ENCODE results near the gene THYN1. TPM values are rescaled to one million over a fixed set of nuclear protein-coding genes. Genes with fewer than 3 reads are reported as not detected.
"Not testable (repeated sequence)": the region's sequence is repeated elsewhere in the genome, so short reads cannot be mapped to it uniquely, and the experiment has no call there.

The THYN1 gene
- total RNA-seq, 4 donors from 2014 or later = 31.7 to 62.8 (median 42.6) TPM

GRCh38 chr11:134291196-134291595, 38.0 kb upstream of the THYN1 start:
- Histone ChIP-seq H3K9me3 (no peaks in the 10 kb centered on the region), H3K27me3 (peaks cover 3% of the 10 kb centered on the region), H3K27ac (no peak overlapping the region), H3K36me3 (no peaks in the 10 kb centered on the region), H3K4me1 (no peaks in the 10 kb centered on the region), H3K4me3 (no peak overlapping the region)
- no peak for DNase-seq (ENCODE audit: low spot score in 2 of 2)
- 90% methylated on average over 6 of the region's 6 CpGs for WGBS
- TF ChIP-seq EP300 (IDR thresholded peaks at IDR 0.05) (no peak), CTCF (IDR thresholded peaks at IDR 0.05) (no peak), POLR2AphosphoS5 (IDR thresholded peaks at IDR 0.05) (no peak), POLR2A (IDR thresholded peaks at IDR 0.05) (no peak)

GRCh38 chr11:134290646-134291045, 37.5 kb upstream of the THYN1 start:
- Histone ChIP-seq H3K4me1 (no peaks in the 10 kb centered on the region), H3K27me3 (peaks cover 3% of the 10 kb centered on the region), H3K4me3 (no peak overlapping the region), H3K36me3 (no peaks in the 10 kb centered on the region), H3K9me3 (no peaks in the 10 kb centered on the region), H3K27ac (no peak overlapping the region)
- no peak for TF ChIP-seq EP300 (IDR thresholded peaks at IDR 0.05)
- 87% methylated on average over 7 of the region's 7 CpGs for WGBS
- no peak for DNase-seq (ENCODE audit: low spot score in 2 of 2)

GRCh38 chr11:134289789-134290188, 36.6 kb upstream of the THYN1 start:
- WGBS = 53% methylated on average over 7 of the region's 12 CpGs
- no peak overlapping the region for H3K4me3 ChIP-seq
- no peak for DNase-seq (ENCODE audit: low spot score in 2 of 2)
- H3K36me3 ChIP-seq = no peaks in the 10 kb centered on the region
- TF ChIP-seq CTCF (IDR thresholded peaks at IDR 0.05) (no peak), EP300 (IDR thresholded peaks at IDR 0.05) (no peak), POLR2AphosphoS5 (IDR thresholded peaks at IDR 0.05) (no peak), POLR2A (IDR thresholded peaks at IDR 0.05) (no peak)
- no peak overlapping the region for H3K27ac ChIP-seq
- H3K27me3 ChIP-seq = peaks cover 3% of the 10 kb centered on the region
- H3K4me1 ChIP-seq = no peaks in the 10 kb centered on the region
- H3K9me3 ChIP-seq = no peaks in the 10 kb centered on the region

- TF ChIP-seq POLR2A (IDR thresholded peaks at IDR 0.05) (no peak), CTCF (IDR thresholded peaks at IDR 0.05) (no peak), EP300 (IDR thresholded peaks at IDR 0.05) (no peak), POLR2AphosphoS5 (IDR thresholded peaks at IDR 0.05) (no peak)
- no peak overlapping the region for H3K27ac ChIP-seq
- peaks cover 3% of the 10 kb centered on the region for H3K27me3 ChIP-seq
- no peaks in the 10 kb centered on the region for H3K4me1 ChIP-seq
- DNase-seq (ENCODE audit: low spot score in 2 of 2) = no peak
- no peak overlapping the region for H3K4me3 ChIP-seq
- 83% methylated on average over 4 of the region's 4 CpGs for WGBS
- H3K36me3 ChIP-seq = no peaks in the 10 kb centered on the region
- H3K9me3 ChIP-seq = no peaks in the 10 kb centered on the region
Measured at GRCh38 chr11:134289167-134289566, 36.0 kb upstream of the THYN1 start.

GRCh38 chr11:134288486-134288885, 35.3 kb upstream of the THYN1 start:
- Histone ChIP-seq H3K9me3 (no peaks in the 10 kb centered on the region), H3K27ac (no peak overlapping the region), H3K27me3 (no peaks in the 10 kb centered on the region), H3K4me1 (no peaks in the 10 kb centered on the region), H3K4me3 (no peak overlapping the region), H3K36me3 (no peaks in the 10 kb centered on the region)
- no peak for DNase-seq (ENCODE audit: low spot score in 2 of 2)
- TF ChIP-seq POLR2AphosphoS5 (IDR thresholded peaks at IDR 0.05) (no peak), POLR2A (IDR thresholded peaks at IDR 0.05) (no peak), EP300 (IDR thresholded peaks at IDR 0.05) (no peak), CTCF (IDR thresholded peaks at IDR 0.05) (no peak)
- 93% methylated on average over 9 of the region's 13 CpGs for WGBS

GRCh38 chr11:134287561-134287960, 34.4 kb upstream of the THYN1 start:
- H3K9me3 ChIP-seq = no peaks in the 10 kb centered on the region
- H3K27ac ChIP-seq = no peak overlapping the region
- WGBS = 88% methylated on average over 12 of the region's 12 CpGs
- no peak for DNase-seq (ENCODE audit: low spot score in 2 of 2)
- no peaks in the 10 kb centered on the region for H3K27me3 ChIP-seq
- no peaks in the 10 kb centered on the region for H3K36me3 ChIP-seq
- peaks cover 3% of the 10 kb centered on the region for H3K4me1 ChIP-seq
- TF ChIP-seq POLR2AphosphoS5 (IDR thresholded peaks at IDR 0.05) = no peak
- no peak for TF ChIP-seq POLR2A (IDR thresholded peaks at IDR 0.05)
- TF ChIP-seq EP300 (IDR thresholded peaks at IDR 0.05) = no peak
- no peak for TF ChIP-seq CTCF (IDR thresholded peaks at IDR 0.05)
- H3K4me3 ChIP-seq = no peak overlapping the region

GRCh38 chr11:134284349-134284748, 31.2 kb upstream of the THYN1 start:
- H3K36me3 ChIP-seq; H3K9me3 ChIP-seq; DNase-seq (ENCODE audit: low spot score in 2 of 2); H3K4me1 ChIP-seq; H3K4me3 ChIP-seq; H3K27ac ChIP-seq; H3K27me3 ChIP-seq: not testable (repeated sequence)
- 83% methylated on average over 5 of the region's 5 CpGs for WGBS

All from suprapubic skin (tissue), 4 donors.